Progenitor cell of endocrine pancreas (in vitro differentiated cells): ENCODE measurements around the gene AQP12A. TPM values are rescaled to one million over a fixed set of nuclear protein-coding genes. Genes with fewer than 3 reads are reported as not detected.

Experiments used
- DNase-seq: peaks from one replicate; pipeline ENCODE4 v3.0.0; 2021; ENCODE audit warnings: low spot score; ENCODE audit not compliant: unreplicated experiment
- H3K27ac Mint-ChIP-seq: 2 replicates; pipeline ENCODE4 v1.8.0; 2021; ENCODE audit warnings: mild to moderate bottlenecking, moderate library complexity, mixed read lengths
- H3K27me3 Mint-ChIP-seq: 2 replicates; pipeline ENCODE4 v1.8.0; 2021; ENCODE audit warnings: mixed read lengths
- H3K36me3 Mint-ChIP-seq: 2 replicates; pipeline ENCODE4 v1.8.0; 2022; ENCODE audit warnings: mixed read lengths; ENCODE audit not compliant: insufficient read depth
- H3K4me1 Mint-ChIP-seq: 2 replicates; pipeline ENCODE4 v1.8.0; 2021; ENCODE audit warnings: low read depth, mixed read lengths
- H3K4me3 Mint-ChIP-seq: 2 replicates; pipeline ENCODE4 v1.8.0; 2021; ENCODE audit warnings: low read depth, mild to moderate bottlenecking, moderate library complexity, mixed read lengths
- H3K9me3 Mint-ChIP-seq: 2 replicates; pipeline ENCODE4 v1.8.0; 2021; ENCODE audit warnings: low read depth, mixed read lengths
- CTCF ChIP-seq: fragments of 200-600 bp; sonication (generic); IDR thresholded peaks from one replicate; pipeline ENCODE4 v1.5.0; 2021; ENCODE audit warnings: antibody characterized with exemption, mild to moderate bottlenecking; ENCODE audit not compliant: unreplicated experiment
- total RNA-seq: library from RNA; stranded (reverse); gene quantifications from 2 replicates; pipeline ENCODE4 v1.2.1, GENCODE V29; 2021

Gene AQP12A
- total RNA-seq, 1 donor from 2014 or later = not detected

GRCh38 chr2:240746671-240747070 is 55.0 kb downstream of the AQP12A start:
- H3K9me3 Mint-ChIP-seq = no peaks in the 10 kb centered on the region
- H3K4me1 Mint-ChIP-seq = no peaks in the 10 kb centered on the region
- H3K4me3 Mint-ChIP-seq = no peak overlapping the region
- DNase-seq = no peak
- no peak for TF ChIP-seq CTCF
- peaks cover 10% of the 10 kb centered on the region for H3K36me3 Mint-ChIP-seq
- no peak overlapping the region for H3K27ac Mint-ChIP-seq
- no peaks in the 10 kb centered on the region for H3K27me3 Mint-ChIP-seq

GRCh38 chr2:240747256-240747655 is 55.6 kb downstream of the AQP12A start:
- Mint-ChIP-seq H3K4me1 (no peaks in the 10 kb centered on the region), H3K27ac (no peak overlapping the region), H3K36me3 (peaks cover 8% of the 10 kb centered on the region), H3K9me3 (no peaks in the 10 kb centered on the region), H3K27me3 (no peaks in the 10 kb centered on the region), H3K4me3 (no peak overlapping the region)
- TF ChIP-seq CTCF = no peak
- no peak for DNase-seq

Other genes with a start within 250 kb of the AQP12A start
- gene ANKMY1, start 133.9 kb upstream of the AQP12A start, total RNA-seq = 29.0 and 29.2 TPM in 2 replicates
- gene DUSP28, start 131.5 kb upstream of the AQP12A start, total RNA-seq = 4.9 and 6.4 TPM in 2 replicates
- 50.8 and 52.2 TPM in 2 replicates for gene RNPEPL1, start 123.4 kb upstream of the AQP12A start, total RNA-seq
- 65.5 and 67.2 TPM in 2 replicates for gene CAPN10, start 105.1 kb upstream of the AQP12A start, total RNA-seq
- gene GPR35, start 66.4 kb upstream of the AQP12A start, total RNA-seq = 5.8 and 6.5 TPM in 2 replicates
- not detected in 2 replicates for gene AQP12B, start 9.0 kb upstream of the AQP12A start, total RNA-seq
- gene KIF1A, start 128.4 kb downstream of the AQP12A start, total RNA-seq = 132 and 140 TPM in 2 replicates
- 1.0 and 1.2 TPM in 2 replicates for gene AGXT, start 177.0 kb downstream of the AQP12A start, total RNA-seq
- gene MAB21L4, start 204.3 kb downstream of the AQP12A start, total RNA-seq = 9.7 and 12.5 TPM in 2 replicates
- gene CROCC2, start 214.5 kb downstream of the AQP12A start, total RNA-seq = 0.36 and 0.40 TPM in 2 replicates